Skeletal muscle cell (primary cell): ENCODE measurements around the gene ZNF282.

Experiments used
- DNase-seq: peaks from one replicate; pipeline ENCODE4 v3.0.0-alpha.2; 2010; ENCODE audit warnings: low read depth
- H3K4me3 ChIP-seq: 2 replicates; pipeline ENCODE4 v1.5.1; 2011; ENCODE audit warnings: low read depth, mild to moderate bottlenecking, control low read depth, low read length, moderate library complexity

The ZNF282 gene

GRCh38 chr7:149188637-149189259 is 6.6 kb upstream of the ZNF282 start:
- H3K4me3 ChIP-seq = no peak overlapping the region
- DNase-seq = no peak

- DNase-seq = no peak
- H3K4me3 ChIP-seq = no peak overlapping the region
Observed at GRCh38 chr7:149191851-149192250, 3.5 kb upstream of the ZNF282 start.

- H3K4me3 ChIP-seq = peak overlapping the region; percentile 81
Observed at GRCh38 chr7:149194799-149195179, 557 bp upstream of the ZNF282 start.

GRCh38 chr7:149196151-149196704 is 882 bp downstream of the ZNF282 start:
- peak overlapping the region; percentile 81 for H3K4me3 ChIP-seq
- DNase-seq = no peak

More at GRCh38 chr7:149194799-149195179, 557 bp upstream of the ZNF282 start:
- no peak for DNase-seq

GRCh38 chr7:149196705-149197171 is 1.4 kb downstream of the ZNF282 start:
- no peak for DNase-seq
- H3K4me3 ChIP-seq = peak overlapping the region; percentile 81

GRCh38 chr7:149197675-149198074 is 2.3 kb downstream of the ZNF282 start:
- no peak for DNase-seq
- no peak overlapping the region for H3K4me3 ChIP-seq

GRCh38 chr7:149198161-149198816 is 2.9 kb downstream of the ZNF282 start:
- DNase-seq = no peak
- H3K4me3 ChIP-seq = no peak overlapping the region

GRCh38 chr7:149199234-149199995 is 4.1 kb downstream of the ZNF282 start:
- no peak for DNase-seq

GRCh38 chr7:149202831-149203231 is 7.5 kb downstream of the ZNF282 start:
- no peak for DNase-seq

More at GRCh38 chr7:149199234-149199995, 4.1 kb downstream of the ZNF282 start:
- no peak overlapping the region for H3K4me3 ChIP-seq

GRCh38 chr7:149205690-149206381 is 10.5 kb downstream of the ZNF282 start:
- no peak for DNase-seq
- H3K4me3 ChIP-seq = no peak overlapping the region

More at GRCh38 chr7:149202831-149203231, 7.5 kb downstream of the ZNF282 start:
- H3K4me3 ChIP-seq = no peak overlapping the region

- no peak overlapping the region for H3K4me3 ChIP-seq
- DNase-seq = no peak
Observed at GRCh38 chr7:149207324-149208035, 12.1 kb downstream of the ZNF282 start.

GRCh38 chr7:149209518-149210269 is 14.3 kb downstream of the ZNF282 start:
- no peak overlapping the region for H3K4me3 ChIP-seq
- DNase-seq = peak; percentile 8

GRCh38 chr7:149210551-149210950 is 15.2 kb downstream of the ZNF282 start:
- no peak overlapping the region for H3K4me3 ChIP-seq
- DNase-seq = no peak

- no peak for DNase-seq
Observed at GRCh38 chr7:149214020-149214720, 18.8 kb downstream of the ZNF282 start.

GRCh38 chr7:149216402-149216801 is 21.1 kb downstream of the ZNF282 start:
- DNase-seq = no peak

More at GRCh38 chr7:149214020-149214720, 18.8 kb downstream of the ZNF282 start:
- no peak overlapping the region for H3K4me3 ChIP-seq

GRCh38 chr7:149217570-149217969 is 22.2 kb downstream of the ZNF282 start:
- DNase-seq = no peak
- no peak overlapping the region for H3K4me3 ChIP-seq

More at GRCh38 chr7:149216402-149216801, 21.1 kb downstream of the ZNF282 start:
- H3K4me3 ChIP-seq = no peak overlapping the region
